HG03439 (cell line): ENCODE measurements around the gene FANK1.

Experiments
- ATAC-seq: cut with Tn5 transposase; IDR thresholded peaks from one replicate; pipeline ENCODE4 v1.9.1; 2021; ENCODE audit warnings: mild to moderate bottlenecking, moderate library complexity; ENCODE audit not compliant: unreplicated experiment

FANK1 gene, protein sequence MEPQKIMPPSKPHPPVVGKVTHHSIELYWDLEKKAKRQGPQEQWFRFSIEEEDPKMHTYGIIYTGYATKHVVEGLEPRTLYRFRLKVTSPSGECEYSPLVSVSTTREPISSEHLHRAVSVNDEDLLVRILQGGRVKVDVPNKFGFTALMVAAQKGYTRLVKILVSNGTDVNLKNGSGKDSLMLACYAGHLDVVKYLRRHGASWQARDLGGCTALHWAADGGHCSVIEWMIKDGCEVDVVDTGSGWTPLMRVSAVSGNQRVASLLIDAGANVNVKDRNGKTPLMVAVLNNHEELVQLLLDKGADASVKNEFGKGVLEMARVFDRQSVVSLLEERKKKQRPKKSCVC

DNA sequence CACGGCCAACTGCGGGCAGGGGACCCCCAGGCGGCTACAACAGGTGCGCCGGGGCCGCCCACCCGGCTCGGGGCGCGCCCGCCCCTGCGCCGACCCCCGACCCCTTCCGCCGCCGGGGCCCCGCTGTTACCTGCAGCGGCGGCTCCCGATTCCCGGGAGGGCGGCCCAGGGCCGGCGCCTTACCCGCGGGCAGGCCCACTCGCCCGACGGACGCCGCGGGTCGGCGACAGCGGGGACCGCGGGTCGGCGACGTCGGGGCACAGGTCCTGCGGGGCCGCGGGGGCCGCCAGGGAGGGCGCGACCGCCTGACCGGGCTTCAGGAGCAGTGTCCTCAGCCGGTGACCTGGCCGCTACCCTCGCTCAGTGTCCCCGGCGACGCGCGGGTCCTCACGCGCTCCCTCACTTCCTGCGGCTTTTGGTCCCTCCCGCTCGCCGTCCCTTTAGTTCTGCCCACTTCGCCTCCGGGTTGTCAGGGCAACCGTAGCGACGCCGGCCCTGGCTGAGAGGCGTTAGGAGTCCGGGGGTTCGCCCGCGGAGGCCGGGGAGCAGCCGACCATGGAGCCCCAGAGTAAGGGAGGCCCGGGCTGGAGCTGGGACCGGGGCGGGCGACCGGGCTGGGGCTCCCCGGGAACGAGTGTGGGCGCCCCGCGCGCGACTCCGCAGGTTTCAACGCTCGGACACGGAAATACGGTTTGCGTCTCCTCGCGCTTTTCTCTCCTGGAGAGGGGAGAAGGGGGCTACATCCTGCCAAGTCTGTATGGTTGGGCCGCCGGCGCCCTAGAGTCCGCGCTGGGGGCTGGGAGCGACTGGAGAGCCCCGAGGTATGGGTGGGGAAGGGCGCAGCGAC lies at the start of gene FANK1:
Gene FANK1, plus strand, starts transcription at position 477 of the 847 bp plus-strand sequence. Its CDS starts 79 bp downstream, at position 556.
- peak; percentile 88 for ATAC-seq

DNA sequence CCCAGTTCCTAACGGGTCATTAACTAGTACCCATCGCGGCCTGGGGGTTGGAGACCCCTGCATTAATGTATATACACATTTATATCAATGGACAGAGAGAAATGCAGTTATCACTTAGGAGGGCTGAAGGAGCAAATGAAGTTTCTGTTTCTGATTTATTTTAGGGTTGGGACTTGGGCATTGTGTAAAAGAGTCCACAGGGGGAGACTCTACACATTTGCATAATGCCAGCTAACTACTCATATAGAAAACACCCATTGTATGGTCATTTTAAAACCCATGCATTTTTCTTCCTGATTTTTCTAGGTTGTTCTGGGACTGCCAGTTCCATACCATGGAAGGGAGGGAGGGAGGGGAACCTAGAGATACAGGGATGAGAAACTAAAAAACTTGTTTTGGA lies 49.5 kb upstream of the FANK1 start:
- no peak for ATAC-seq

DNA sequence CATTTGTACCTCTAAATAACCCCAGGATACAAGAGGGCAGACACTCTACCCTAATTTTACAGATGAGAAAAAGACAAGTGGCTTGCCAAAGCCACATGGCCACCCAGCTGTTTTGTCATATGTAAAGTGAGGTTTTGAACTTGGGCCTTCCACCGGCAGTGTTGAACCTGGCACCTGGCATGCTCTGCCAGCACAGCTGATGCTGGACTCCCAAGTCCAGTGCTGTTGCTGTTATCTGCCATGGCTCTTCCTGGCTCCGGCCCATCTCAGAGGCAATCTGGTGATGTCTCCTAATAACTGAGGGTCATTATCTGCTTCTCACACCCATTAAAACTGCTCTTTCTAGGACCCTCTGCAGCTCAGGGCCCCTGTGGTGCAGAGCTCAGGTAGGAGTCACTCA lies 48.0 kb upstream of the FANK1 start:
- no peak for ATAC-seq

DNA sequence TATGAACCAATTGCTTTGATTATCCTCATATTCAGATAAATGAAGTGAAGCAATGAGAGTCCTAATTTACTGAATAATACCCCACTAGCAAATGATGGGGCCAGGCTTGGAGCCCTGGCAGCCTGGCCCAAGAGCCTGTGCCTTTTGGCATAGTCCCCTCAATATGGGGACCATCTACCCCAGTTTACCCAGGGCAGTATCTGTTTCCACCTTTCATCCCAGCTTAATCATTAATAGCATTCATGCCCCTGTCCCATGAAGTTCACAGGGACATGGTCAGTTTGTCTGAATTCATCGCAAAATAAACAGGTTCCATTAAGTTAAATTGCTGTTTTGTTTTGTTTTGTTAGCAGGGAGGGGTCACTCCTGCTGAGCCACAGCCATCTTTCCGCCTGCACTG lies 47.5 kb upstream of the FANK1 start:
- no peak for ATAC-seq

DNA sequence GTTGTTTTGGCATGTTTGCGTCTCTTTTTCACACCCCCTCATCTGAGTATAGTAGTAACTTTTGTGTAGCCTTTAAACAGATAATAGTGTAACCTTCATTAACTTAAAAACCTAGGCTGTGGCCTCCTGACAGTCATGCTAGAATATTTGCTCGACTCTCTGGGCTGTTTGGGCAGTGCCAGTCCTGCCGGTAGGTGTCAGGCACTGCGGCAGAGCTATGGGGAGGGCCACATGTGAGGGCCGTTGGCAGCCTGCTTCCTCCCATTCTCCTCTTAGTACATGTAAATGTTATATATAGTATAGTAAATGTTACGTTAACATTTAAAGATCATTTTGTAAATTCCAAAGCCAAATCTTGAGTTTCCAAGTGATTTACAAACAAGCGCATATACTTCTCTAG lies 46.9 kb upstream of the FANK1 start:
- ATAC-seq = no peak

DNA sequence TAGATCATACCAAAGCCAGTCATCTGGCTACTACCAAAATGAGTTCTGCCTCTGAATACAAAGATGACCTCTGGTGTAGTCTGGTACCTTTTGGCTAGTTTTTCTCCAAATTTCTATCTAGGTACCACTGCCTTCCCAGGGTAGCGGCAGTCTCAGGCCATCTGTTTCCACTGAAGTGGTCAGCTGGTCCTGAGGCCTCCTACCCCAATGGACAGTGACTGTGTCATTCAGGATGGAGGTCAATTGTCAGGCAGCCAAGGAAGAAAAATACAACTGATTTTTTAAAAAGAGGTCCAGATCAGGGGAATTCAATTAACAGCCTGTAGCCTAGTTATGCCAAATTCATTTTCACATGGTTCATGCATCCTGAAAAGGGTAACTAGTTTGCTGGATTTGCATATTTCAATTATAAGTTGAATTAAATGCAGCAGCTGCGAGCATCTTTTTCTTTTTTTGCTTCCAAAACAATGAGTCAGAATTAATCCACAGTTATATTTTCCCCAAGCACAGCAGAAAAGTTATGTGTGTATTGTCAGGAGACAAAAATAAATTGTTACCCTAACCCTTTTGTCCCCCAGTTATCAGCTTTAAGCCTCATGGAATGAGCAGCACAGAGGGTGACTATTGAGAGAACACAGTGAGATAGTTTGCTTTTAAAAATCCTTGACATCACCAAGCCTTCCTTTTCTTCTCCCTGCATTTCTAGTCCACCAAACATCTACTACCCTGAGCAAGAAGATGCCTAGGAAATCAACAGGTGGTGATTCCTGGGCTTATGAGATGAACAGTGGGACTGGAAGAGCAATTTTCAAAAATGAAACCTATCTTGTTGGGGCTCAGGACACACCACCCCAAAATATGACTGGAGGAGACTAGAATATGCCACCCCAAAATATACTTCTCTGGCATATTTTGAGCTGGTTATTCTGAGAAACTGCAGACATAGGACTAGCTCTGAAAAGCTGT lies 45.3 kb upstream of the FANK1 start:
- no peak for ATAC-seq

DNA sequence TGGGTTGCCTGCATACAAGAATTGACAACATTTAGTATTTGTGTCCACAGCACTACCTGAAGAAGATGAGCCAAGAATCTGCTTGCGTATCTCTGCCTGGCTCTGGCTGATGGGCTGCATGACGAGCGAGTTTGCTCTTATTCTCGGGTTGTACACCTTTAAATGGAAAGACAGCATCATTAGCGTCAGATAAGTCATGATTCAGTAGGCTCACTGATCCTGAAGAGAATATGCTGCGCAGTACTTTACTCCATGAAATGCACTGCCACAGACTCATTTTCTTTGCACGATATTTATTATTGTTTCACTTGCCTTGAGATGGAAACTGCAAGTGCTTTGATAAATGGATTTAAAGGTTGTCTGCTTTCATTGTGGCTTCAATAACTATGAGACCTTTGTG lies 43.9 kb upstream of the FANK1 start:
- ATAC-seq = no peak

DNA sequence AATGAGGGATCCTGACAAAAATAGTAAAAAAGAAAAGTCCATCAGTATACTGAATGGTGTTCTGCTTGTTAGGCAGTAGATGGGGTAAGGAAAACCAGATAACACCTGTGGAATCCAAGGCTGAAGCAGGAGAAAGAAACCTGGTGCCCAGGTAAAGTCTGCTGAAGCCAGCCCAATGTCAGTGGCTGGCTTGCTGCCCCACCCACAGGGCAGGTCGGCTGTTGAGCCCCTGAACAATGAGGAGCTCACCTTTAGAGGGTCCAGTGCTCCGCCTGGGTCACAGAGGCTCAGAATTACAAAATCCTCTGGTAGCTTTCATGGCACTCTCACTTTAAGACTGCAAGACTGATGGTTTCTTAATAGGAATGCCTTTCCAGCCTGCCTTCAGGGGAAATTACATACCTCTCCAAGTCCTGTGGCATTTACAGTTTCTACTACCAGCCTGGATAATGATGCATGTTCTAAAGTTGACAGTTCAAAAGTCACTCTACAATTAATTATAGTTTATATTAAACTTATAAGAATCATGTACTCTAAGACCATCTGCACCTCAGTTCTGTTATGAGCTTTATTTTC lies 39.1 kb upstream of the FANK1 start:
- ATAC-seq = no peak

DNA sequence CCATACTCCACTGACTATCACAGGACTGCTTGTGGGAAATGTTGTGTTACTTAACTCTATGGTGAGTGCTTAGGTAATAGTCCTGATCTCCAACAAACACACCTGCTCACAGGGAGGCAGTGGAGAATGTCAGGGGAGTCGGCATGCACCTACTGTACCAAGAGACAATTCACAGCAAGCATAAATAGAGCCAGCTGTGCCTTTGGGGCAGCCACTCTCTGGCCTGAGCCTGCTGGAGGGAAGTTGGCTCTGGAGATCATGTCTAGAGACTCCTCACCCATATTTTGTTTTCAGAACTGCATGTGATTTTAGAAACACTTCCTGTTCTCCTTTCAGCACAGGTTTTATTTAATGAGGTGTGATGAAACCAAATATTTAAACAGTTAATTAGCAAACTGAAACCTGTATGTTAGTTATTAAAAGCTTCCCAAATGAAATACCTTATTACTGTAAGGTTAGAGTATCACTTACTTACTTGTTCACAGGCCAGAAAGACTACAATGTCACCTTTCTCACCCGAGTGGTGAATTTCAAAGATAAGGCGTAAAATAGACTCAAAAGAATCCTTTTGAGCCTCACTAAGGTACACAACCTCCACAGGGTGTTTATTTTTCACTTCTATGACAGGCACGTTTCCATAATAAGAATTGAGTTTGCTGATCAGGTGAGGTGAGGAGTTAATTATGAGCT lies 37.1 kb upstream of the FANK1 start:
- ATAC-seq = no peak

DNA sequence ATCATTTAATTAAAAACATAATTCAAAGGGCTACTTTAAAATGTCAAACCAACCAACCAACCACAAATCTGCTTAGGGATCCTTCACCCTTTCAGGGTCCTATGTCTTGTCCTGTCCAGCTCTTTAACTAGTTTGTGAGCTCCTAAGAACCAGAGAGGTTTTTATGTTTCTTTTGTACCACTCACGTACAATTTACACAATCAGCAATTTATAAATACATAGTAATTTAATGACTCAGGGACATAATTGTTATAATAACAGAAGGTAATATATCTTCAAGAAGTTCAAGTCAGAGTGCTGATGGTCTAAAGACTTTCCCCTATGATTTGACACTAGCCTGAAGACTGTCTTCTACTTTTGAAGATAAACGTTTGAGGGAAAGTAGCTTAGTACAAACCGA lies 31.2 kb upstream of the FANK1 start:
- ATAC-seq = no peak

DNA sequence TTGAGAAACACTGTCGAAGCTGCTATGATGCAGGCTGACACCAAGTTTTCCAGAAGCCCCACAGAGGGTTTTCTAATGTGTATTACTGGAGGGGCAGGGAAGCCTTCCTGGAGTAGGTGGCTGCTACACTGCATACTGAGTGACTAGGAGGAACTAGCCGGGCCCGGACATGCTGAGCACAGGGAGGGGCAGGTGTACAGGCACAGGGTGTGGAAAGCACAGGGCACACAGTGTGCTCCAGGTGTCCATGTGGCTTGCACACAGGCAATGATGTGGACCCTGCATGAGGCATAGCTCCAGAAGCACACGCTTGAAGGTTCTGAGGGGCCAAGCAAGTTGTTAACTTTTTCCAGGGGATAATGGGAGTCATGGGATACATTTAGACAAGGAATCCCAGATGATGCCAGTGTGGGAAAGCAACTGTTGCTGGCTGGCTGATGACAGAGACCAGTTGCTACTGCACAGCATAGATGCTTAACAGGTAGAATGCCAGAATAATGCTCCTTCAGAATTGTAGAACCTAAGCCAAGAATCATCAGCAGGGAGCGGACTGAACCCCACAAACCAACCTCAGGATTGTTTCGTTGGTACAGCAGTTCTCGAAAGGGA lies 29.8 kb upstream of the FANK1 start:
- ATAC-seq = no peak

DNA sequence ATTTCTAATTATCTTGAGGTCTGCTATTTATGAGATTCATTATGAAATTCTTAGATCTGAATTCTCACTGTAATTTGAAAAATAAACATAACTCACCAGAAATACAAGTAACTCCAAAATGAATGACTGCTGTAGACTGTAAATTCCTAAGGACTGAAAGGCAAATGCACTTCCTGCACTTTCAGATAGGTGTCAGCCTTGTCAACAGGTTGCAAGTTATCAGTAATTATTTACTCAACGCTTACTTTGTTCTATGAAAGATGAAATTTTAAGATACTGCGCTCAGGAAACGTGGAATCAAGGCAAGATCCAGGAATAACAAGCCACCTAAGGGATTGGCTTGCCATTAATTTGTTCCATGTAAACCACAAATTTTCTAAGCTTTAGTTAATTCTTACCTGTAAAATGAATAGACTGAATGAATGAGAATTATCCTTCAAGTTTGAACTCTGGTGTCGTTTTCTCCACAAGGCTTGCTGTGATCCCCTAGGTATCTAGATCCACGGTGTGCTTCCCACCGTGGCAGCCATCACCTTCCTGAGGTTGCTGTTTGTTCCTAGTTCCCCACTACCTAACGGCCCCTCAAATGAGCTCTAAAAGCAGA lies 27.9 kb upstream of the FANK1 start:
- ATAC-seq = no peak

DNA sequence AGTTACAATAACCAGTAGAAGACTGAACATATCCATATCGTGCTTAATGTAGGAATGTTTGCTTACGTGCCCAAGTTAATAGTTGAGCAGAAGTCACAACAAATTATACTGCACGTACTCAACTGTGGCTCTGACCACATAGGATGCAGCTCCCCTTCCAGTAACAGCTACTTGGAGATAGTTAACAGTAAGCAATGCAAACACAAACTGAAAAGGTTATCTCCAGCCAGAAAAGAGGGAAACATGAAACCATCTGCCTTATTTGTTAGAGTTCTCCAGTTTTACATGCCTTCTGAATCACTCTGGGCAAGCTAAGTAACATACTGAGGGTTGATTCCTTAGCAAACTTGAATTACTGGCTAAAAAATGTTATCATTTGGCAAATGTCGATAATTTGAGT lies 25.0 kb upstream of the FANK1 start:
- ATAC-seq = no peak

DNA sequence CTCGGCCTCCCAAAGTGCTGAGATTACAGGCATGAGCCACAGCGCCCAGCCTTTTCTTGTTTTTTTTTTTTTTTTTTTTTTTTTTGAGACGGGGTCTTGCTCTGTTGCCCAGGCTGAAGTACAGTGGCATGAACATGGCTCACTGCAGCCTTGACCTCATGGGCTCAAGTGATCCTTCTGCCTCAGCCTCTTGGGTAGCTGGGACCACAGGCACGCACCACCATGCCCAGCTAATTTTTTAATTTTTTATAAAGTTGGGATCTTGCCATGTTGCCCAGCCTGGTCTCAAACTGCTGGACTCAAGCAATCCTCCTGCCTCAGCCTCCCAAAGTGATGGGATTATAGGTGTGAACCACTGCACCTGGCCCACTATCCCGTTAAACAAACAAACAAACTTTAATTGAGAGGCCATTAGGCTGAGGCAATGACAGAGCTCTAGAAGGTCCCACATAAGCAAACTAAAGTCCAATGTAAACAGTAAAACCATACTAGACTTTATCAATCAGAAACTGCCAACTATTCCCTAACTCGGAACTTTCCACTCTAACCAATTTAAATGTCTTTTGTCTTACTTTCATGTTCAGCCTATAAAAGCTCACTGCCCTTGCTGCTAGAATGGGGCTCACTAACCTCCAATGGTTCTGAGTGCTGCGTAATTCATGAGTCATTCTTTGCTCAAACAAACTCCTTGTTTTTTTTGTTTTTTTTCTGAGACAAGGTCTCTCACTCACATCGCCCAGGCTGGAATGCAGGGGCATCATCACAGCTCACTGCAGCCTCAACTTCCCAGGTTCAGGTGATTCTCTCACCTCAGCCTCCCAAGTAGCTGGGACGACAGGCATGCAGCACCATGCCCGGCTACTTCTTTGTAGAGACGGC lies 17.2 kb upstream of the FANK1 start:
- ATAC-seq = no peak

DNA sequence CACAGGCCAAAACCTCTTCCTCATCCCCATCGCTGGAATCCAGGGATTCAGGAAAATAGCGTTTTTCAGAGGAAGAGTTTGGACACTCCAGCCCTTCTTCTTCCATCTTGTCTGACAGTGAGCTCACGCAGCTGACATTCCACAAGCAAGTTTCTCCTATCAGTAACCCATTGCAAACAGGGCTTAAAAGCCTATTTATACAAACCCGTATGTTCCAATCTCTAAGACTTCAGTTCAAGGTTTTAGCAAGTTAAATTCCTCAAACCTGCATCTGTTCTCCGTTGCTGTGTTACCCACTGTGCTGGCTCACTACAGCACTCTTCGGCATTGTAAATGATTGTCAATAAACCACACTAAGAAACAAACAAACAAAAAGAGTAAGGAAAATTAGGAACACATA lies 15.6 kb upstream of the FANK1 start:
- no peak for ATAC-seq

DNA sequence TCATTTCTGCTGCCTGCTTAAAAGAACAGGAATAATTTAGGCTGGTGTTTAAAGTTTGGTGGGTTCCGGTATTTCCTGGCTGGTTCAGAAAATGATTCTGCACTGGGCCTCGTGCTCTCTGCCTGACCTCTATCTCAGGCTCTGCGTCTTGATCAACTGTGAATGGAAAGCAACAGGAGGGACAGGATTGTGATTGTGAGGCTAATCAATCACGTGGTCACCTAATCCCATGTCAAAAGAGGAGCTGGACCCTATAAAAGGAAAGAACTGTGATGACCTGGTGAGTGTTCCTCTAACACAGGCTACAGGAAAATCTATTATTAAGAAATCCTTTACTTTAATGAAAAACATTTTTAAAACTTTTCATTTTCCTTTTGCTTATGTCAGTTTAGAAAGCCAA lies 15.2 kb upstream of the FANK1 start, which contains the start of gene DHX32:
Gene DHX32, minus strand, starts transcription at position 101 of the 400 bp plus-strand sequence. CDS start 468 bp downstream, outside the sequence.
- ATAC-seq = no peak

DNA sequence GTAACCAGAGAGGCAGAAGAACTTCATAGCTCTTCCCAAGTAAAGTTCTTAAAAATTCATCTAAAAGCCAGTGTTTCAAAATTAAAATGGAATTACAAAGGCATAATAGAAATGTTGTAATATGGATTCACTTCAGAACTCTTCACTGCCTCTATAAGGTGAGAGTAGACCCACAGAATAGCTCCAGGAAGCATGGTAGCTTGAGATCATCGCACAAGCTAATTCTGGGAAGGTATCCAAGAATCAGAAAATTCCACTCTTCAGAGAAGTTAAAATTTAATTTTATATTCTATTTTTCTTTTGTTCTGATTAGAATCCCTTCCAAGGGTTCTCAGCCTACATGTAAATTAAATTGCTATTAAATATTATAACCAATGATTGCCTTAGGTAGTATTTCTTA lies 13.8 kb upstream of the FANK1 start:
- no peak for ATAC-seq

DNA sequence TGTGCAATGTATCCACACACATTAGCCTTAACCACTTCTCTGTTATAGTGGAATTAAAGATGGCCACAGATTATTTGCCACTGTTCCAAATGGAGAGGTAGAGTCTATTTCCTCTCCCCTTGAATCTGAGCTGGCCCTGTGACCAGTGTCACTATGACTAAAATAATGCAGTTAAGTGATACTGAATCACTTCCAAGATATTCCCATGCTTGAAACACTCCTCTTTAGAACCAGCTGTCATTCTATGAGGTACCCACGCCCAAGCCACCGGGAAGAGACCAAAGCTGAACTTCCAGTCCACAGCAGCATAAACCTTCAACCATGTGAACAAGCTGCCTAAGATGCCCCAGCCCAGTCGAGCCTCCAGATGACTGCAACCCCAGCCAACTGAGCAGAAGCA lies 13.2 kb upstream of the FANK1 start:
- no peak for ATAC-seq
